ENCODE data around the gene KRT6B. TPM values are rescaled to one million over a fixed set of nuclear protein-coding genes. Genes with fewer than 3 reads are reported as not detected.

The KRT6B gene
- total RNA-seq, 1 experiment from 2014 or later, result not detected

DNA sequence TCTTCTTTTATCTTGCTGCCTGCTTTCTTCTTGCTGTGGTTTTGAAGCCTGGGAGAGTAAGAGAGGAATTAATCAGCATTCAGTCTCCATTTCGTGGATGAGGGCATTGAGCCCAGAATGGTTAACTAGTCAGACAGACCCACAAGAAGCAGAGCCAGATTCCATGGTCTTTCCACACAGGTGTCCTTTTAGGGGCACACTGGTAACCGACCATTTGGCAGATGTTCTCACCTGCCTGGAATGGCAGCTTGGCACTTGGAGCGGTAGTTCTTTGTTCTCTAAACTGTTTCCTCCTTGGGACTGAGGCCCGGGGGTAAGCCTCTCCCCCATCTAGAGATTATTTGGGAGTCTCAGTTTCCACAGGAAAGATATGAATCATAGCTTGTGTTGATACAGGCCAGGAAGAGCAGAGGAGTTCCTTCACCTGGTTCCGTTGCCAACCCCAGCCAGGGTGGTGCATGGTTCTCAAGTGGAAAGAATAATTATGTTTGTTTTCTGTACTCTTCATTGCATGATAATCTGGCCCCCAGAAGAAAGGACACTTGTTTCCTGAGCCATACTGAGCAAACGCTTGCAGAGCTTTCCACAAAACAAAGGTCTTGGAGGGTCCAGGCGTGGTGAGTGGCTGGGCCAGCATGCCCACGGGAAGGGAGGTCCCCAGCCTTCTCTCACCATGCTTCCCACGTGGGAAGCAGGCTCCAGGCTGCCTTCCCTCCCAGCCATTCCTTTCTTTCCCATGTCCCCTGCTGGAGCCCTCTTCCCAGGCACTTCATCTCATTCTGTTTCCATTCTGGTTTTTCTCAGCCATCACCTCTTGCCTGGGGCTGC lies 15.7 kb downstream of the KRT6B start:
- ChIA-PET CTCF (no interaction called here), POLR2A (ENCODE audit: low non-redundant PET) (no interaction called here)
- H3K36me3 ChIP-seq (ENCODE audit: insufficient read depth, low read length, poor library complexity, severe bottlenecking), result no peaks in the 10 kb centered on the region
- DNase-seq (ENCODE audit: low spot score), result no peak
- no peaks in the 10 kb centered on the region for H3K9me3 ChIP-seq (ENCODE audit: low read depth, low read length, poor library complexity, severe bottlenecking)
- H3K27me3 ChIP-seq (replicated peaks; ENCODE audit: insufficient read depth, low read depth, low read length, poor library complexity), result peaks cover 16% of the 10 kb centered on the region
- H3K27ac ChIP-seq (ENCODE audit: low read depth, low read length, poor library complexity, severe bottlenecking), result no peak overlapping the region
- TF ChIP-seq EZH2 (IDR thresholded peaks at IDR 0.05; ENCODE audit: borderline replicate concordance, low read depth, low read length, poor library complexity, severe bottlenecking), result no peak
- TF ChIP-seq, protein P1, sequence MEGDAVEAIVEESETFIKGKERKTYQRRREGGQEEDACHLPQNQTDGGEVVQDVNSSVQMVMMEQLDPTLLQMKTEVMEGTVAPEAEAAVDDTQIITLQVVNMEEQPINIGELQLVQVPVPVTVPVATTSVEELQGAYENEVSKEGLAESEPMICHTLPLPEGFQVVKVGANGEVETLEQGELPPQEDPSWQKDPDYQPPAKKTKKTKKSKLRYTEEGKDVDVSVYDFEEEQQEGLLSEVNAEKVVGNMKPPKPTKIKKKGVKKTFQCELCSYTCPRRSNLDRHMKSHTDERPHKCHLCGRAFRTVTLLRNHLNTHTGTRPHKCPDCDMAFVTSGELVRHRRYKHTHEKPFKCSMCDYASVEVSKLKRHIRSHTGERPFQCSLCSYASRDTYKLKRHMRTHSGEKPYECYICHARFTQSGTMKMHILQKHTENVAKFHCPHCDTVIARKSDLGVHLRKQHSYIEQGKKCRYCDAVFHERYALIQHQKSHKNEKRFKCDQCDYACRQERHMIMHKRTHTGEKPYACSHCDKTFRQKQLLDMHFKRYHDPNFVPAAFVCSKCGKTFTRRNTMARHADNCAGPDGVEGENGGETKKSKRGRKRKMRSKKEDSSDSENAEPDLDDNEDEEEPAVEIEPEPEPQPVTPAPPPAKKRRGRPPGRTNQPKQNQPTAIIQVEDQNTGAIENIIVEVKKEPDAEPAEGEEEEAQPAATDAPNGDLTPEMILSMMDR (conservative IDR thresholded peaks at IDR 0.05; ENCODE audit: low read depth, low read length), result no peak
- H3K4me1 ChIP-seq (ENCODE audit: insufficient read depth, low read length, poor library complexity, severe bottlenecking), result no peaks in the 10 kb centered on the region
- no TSS peak for BruUV-seq (replicated peaks)
- H3K4me3 ChIP-seq (ENCODE audit: low read depth, low read length, poor library complexity, severe bottlenecking), result no peak overlapping the region
- intact Hi-C loops (cut with micrococcal nuclease; ENCODE audit: unreplicated experiment), result no loop called here

DNA sequence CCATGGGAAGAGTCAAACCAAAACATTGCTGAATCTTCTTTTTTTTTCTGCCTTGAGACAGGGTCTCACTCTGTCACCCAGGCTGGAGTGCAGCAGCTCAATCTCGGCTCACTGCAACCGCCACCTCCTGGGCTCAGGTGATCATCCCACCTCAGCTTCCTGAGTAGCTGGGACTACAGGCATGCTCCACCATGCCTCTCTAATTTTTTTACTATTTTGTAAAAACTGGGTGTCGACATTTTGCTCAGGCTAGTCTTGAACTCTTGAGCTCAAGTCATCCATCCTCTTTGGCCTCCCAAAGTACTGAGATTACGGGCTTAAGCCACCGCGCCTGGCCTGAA lies 16.3 kb downstream of the KRT6B start:
- H3K27me3 ChIP-seq (replicated peaks; ENCODE audit: insufficient read depth, low read depth, low read length, poor library complexity), result peaks cover 22% of the 10 kb centered on the region
- intact Hi-C loops (cut with micrococcal nuclease; ENCODE audit: unreplicated experiment), result no loop called here
- no peak for DNase-seq (ENCODE audit: low spot score)
- no TSS peak for BruUV-seq (replicated peaks)
- ChIA-PET CTCF (no interaction called here), POLR2A (ENCODE audit: low non-redundant PET) (no interaction called here)
- no peak overlapping the region for H3K27ac ChIP-seq (ENCODE audit: low read depth, low read length, poor library complexity, severe bottlenecking)
- no peaks in the 10 kb centered on the region for H3K4me1 ChIP-seq (ENCODE audit: insufficient read depth, low read length, poor library complexity, severe bottlenecking)
- no peaks in the 10 kb centered on the region for H3K36me3 ChIP-seq (ENCODE audit: insufficient read depth, low read length, poor library complexity, severe bottlenecking)
- TF ChIP-seq, protein P1 (conservative IDR thresholded peaks at IDR 0.05; ENCODE audit: low read depth, low read length), result no peak
- TF ChIP-seq EZH2 (IDR thresholded peaks at IDR 0.05; ENCODE audit: borderline replicate concordance, low read depth, low read length, poor library complexity, severe bottlenecking), result no peak
- no peaks in the 10 kb centered on the region for H3K9me3 ChIP-seq (ENCODE audit: low read depth, low read length, poor library complexity, severe bottlenecking)
- H3K4me3 ChIP-seq (ENCODE audit: low read depth, low read length, poor library complexity, severe bottlenecking), result no peak overlapping the region

DNA sequence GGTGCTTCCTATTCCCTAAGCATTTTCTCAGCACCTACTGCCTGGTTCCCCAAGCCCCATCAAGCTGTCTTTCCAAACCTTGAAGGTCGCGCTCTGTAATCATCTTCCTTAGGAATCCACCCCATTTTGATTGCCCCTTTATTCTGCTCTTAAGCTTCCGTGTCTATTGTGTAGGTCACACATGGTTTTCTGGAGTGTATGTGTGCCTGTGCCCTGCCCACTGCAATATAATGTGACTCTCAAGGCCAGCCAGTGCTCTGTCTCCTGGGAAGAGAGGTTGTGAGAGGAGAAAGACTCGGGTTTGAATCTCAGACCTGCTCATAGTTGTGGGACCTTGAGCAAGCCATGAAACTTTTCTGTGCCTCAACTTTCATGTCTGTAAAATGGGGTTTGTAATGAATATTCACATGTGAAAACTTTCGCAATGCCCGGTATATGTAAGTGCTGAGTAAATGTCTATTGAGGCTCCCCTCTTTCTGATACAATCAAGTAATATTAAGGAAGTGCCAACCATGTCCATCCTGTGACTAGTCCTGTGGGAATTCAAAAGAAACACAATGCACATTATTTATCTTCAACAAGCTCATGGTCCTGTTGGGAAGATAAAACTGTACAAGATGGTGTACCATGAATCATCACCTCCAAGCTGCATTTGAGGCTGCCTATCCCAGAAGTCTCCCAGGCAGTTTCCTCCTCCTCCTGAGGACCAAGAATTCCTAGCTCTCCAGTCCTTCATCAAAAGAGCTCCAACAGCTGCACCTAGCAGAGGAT lies 17.0 kb downstream of the KRT6B start:
- DNase-seq (ENCODE audit: low spot score), result no peak
- CTCF ChIA-PET, result no interaction called here
- POLR2A ChIA-PET (ENCODE audit: low non-redundant PET), result no interaction called here
- TF ChIP-seq EZH2 (IDR thresholded peaks at IDR 0.05; ENCODE audit: borderline replicate concordance, low read depth, low read length, poor library complexity, severe bottlenecking), result no peak
- TF ChIP-seq, protein P1 (conservative IDR thresholded peaks at IDR 0.05; ENCODE audit: low read depth, low read length), result no peak
- Histone ChIP-seq H3K4me1 (ENCODE audit: insufficient read depth, low read length, poor library complexity, severe bottlenecking) (no peaks in the 10 kb centered on the region), H3K4me3 (ENCODE audit: low read depth, low read length, poor library complexity, severe bottlenecking) (no peak overlapping the region), H3K9me3 (ENCODE audit: low read depth, low read length, poor library complexity, severe bottlenecking) (no peaks in the 10 kb centered on the region), H3K36me3 (ENCODE audit: insufficient read depth, low read length, poor library complexity, severe bottlenecking) (no peaks in the 10 kb centered on the region), H3K27ac (ENCODE audit: low read depth, low read length, poor library complexity, severe bottlenecking) (no peak overlapping the region), H3K27me3 (replicated peaks; ENCODE audit: insufficient read depth, low read depth, low read length, poor library complexity) (peaks cover 29% of the 10 kb centered on the region)
- BruUV-seq (replicated peaks), result no TSS peak
- intact Hi-C loops (cut with micrococcal nuclease; ENCODE audit: unreplicated experiment), result no loop called here
